ENCODE measurements around the gene GSN.

- TF ChIP-seq CTCF (IDR thresholded peaks at IDR 0.05) (no peak), POLR2A (IDR thresholded peaks at IDR 0.05) (no peak)
Observed at GRCh38 chr9:121310571-121310970, 42.6 kb downstream of the GSN start.
